Measurements from ENCODE around the gene SSR4. TPM values are rescaled to one million over a fixed set of nuclear protein-coding genes. Genes with fewer than 3 reads are reported as not detected.
A peak's percentile ranks its signal among the peaks of the same experiment; 100 is the strongest.

Gene SSR4
- total and polyA plus RNA-seq, 2 of the 8 experiments (the other 6 are each of a cell fraction or from before 2014, with no cell fraction given) = 168 to 642 TPM

- H3K4me2 ChIP-seq (ENCODE audit: insufficient read depth in 1 of 2, low read depth in 2 of 2, low read length in 2 of 2) = peak overlapping the region; percentile 61 to 75
- H2BK120ac ChIP-seq (replicated peaks; ENCODE audit: low read depth, low read length) = no peak overlapping the region
- no peak overlapping the region for H2BK20ac ChIP-seq (ENCODE audit: low read length)
- no peak overlapping the region for H2AFZ ChIP-seq (ENCODE audit: low read length)
- FAIRE-seq (peak; percentile 87), DNase-seq (ENCODE audit: low read depth in 1 of 2, low spot score in 2 of 2) (peak in 1 of 2 experiments; percentile 69)
- peaks cover 0 to 6% (median 2%) of the 10 kb centered on the region in 4 experiments; a peak in 3 of 7 replicates for H3K27me3 ChIP-seq (replicated peaks in 1 of 4; ENCODE audit: control insufficient read depth in 3 of 4, extremely low read depth in 1 of 4, insufficient read depth in 3 of 4, low read length in 3 of 4)
- no peak overlapping the region for H2BK15ac ChIP-seq (ENCODE audit: low read length)
- ChIA-PET POLR2A (ENCODE audit: partially characterized antibody) (interaction anchor here (0.8 to 3.6 kb wide), 5 partner anchors 10 to 61 kb away, joined by 3 to 23 read pairs (median 3); no protein-coding TSS in a partner anchor), CTCF (ENCODE audit: partially characterized antibody) (interaction anchor here (0.9 to 1.8 kb wide), 3 partner anchors 22 to 96 kb away, joined by 4 to 6 read pairs (median 5); partner anchors contain the start of gene ARHGAP4)
- H3K4ac ChIP-seq (replicated peaks; ENCODE audit: insufficient read length, low read depth, low read length) = no peak overlapping the region
- H4K91ac ChIP-seq (replicated peaks; ENCODE audit: insufficient read length, low read length) = peak overlapping the region; percentile 44
- peak overlapping the region; percentile 29; the same call in 1 of the 2 replicates for H3K27ac ChIP-seq (ENCODE audit: low read depth, low read length)
- no peaks in the 10 kb centered on the region for H3K9me3 ChIP-seq (ENCODE audit: insufficient read depth in 2 of 2, low read depth in 1 of 2, low read length in 1 of 2)
- no peak overlapping the region for H2BK12ac ChIP-seq (ENCODE audit: low read depth, low read length)
- no peak overlapping the region for H3K23ac ChIP-seq (ENCODE audit: insufficient read length)
- H3K79me1 ChIP-seq (ENCODE audit: low read depth, low read length) = no peaks in the 10 kb centered on the region
- H3K36me3 ChIP-seq (ENCODE audit: control insufficient read depth in 2 of 4, insufficient read depth in 4 of 4, low read length in 3 of 4) = no peaks in the 10 kb centered on the region
- H4K5ac ChIP-seq (ENCODE audit: insufficient read length, low read depth, low read length) = peak overlapping the region; percentile 10
- peak overlapping the region; percentile 59 for H3K56ac ChIP-seq (replicated peaks; ENCODE audit: insufficient read length, low read depth, low read length)
- no peak overlapping the region for H3K14ac ChIP-seq (ENCODE audit: insufficient read length)
- H3K4me1 ChIP-seq (replicated peaks in 1 of 4; ENCODE audit: control insufficient read depth in 3 of 4, insufficient read depth in 4 of 4, low read length in 3 of 4) = peaks cover 6 to 22% (median 15%) of the 10 kb centered on the region in 4 experiments; a peak in 6 of 7 replicates
- H2BK5ac ChIP-seq (ENCODE audit: low read depth, low read length) = peak overlapping the region; percentile 87
- H4K20me1 ChIP-seq (replicated peaks in 1 of 2; ENCODE audit: control insufficient read depth in 1 of 2, insufficient read depth in 2 of 2, low read length in 2 of 2) = peaks cover 0 to 2% of the 10 kb centered on the region in 2 experiments
- H2AK5ac ChIP-seq (ENCODE audit: low read depth, low read length) = 0 out of 2 replicates have a peak overlapping the region, but pooled peaks have one; percentile 6
- H4K8ac ChIP-seq (ENCODE audit: extremely low read depth, insufficient read depth, low read length) = peak overlapping the region; percentile 48; the same call in 1 of the 2 replicates
- peaks cover 20 to 52% of the 10 kb centered on the region in 2 experiments; a peak in 3 of 4 replicates for H3K79me2 ChIP-seq (ENCODE audit: control insufficient read depth in 1 of 2, insufficient read depth in 2 of 2, low read length in 2 of 2)
- peak overlapping the region; percentile 52 to 78 (median 58) for H3K4me3 ChIP-seq (ENCODE audit: extremely low read depth in 1 of 4, insufficient read depth in 2 of 4, low read depth in 3 of 4, low read length in 4 of 4)
- H3K9ac ChIP-seq (replicated peaks in 1 of 4; ENCODE audit: extremely low read depth in 1 of 4, low read depth in 3 of 4, low read length in 3 of 4) = peak overlapping the region in 2 of 4 experiments; percentile 24 to 41; a peak in 4 of 7 replicates
- 1% methylated on average over 15 of the region's 50 CpGs; no CpG with 5 or more reads in 1 of the 2 experiments for WGBS, 2 experiments (ENCODE audit: extremely low coverage in 1 of 2, insufficient coverage in 1 of 2, insufficient read length in 1 of 2, insufficient replicate concordance in 2 of 2, low coverage in 1 of 2, low lambda C conversion rate in 2 of 2, missing lambda C conversion rate in 1 of 2)
- H3K23me2 ChIP-seq (ENCODE audit: low read depth, low read length) = no peaks in the 10 kb centered on the region
- peak overlapping the region; percentile 90 for H3K18ac ChIP-seq (ENCODE audit: extremely low read depth, low read length)
- TF ChIP-seq TEAD4 (IDR thresholded peaks at IDR 0.05; ENCODE audit: low read depth, low read length) = peak; percentile 87
- no peak for TF ChIP-seq EP300 (IDR thresholded peaks at IDR 0.05; ENCODE audit: borderline replicate concordance in 1 of 2, low read depth in 2 of 2, low read length in 2 of 2)
- no peak for TF ChIP-seq HDAC2 (IDR thresholded peaks at IDR 0.05; ENCODE audit: borderline replicate concordance in 1 of 2, low read depth in 2 of 2, low read length in 2 of 2)
- TF ChIP-seq TBP (IDR thresholded peaks at IDR 0.05; ENCODE audit: low read depth, low read length) = no peak
- no peak for TF ChIP-seq RAD21 (IDR thresholded peaks at IDR 0.05 in 1 of 2, conservative IDR thresholded peaks at IDR 0.05 in 1 of 2; ENCODE audit: low read depth in 2 of 2, low read length in 2 of 2)
- no peak for TF ChIP-seq MAFK (IDR thresholded peaks at IDR 0.05; ENCODE audit: low read depth, low read length)
- no peak for TF ChIP-seq JUND (IDR thresholded peaks at IDR 0.05; ENCODE audit: low read length)
- TF ChIP-seq EGR1 (IDR thresholded peaks at IDR 0.05; ENCODE audit: borderline replicate concordance, low read depth, low read length) = no peak
- no peak for TF ChIP-seq SRF (IDR thresholded peaks at IDR 0.05; ENCODE audit: low read depth, low read length)
- no peak for TF ChIP-seq ZNF274 (IDR thresholded peaks at IDR 0.05; ENCODE audit: borderline replicate concordance, extremely low read depth, low read length)
These were observed 34.5 kb downstream of the SSR4 start for GRCh38 chrX:153828723-153829548.

Measured in H1 (cell line).